ENCODE measurements around the gene SYNPO.

The SYNPO gene

DNA sequence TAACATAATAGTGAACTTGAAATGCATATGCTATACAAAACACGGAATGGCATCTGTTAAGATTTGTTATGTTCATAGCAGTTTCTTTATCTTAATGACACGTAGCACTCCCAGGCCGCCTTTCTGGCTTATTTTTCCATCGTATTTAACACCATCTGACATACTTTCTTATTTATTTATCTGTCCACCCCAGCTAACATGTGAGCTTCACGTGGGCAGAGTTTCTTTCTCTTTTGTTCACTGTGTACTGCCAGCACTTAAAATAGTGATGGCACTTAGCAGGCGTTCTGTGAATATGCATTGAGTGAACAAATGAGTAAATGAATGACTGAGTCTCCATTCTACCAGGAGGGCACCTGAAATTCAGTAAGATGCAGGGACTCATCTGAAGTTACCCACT is 29.4 kb upstream of the SYNPO start:
- no peak overlapping the region for H2AK5ac ChIP-seq (ENCODE audit: low read length)
- no peak overlapping the region for H3K4ac ChIP-seq (ENCODE audit: low read depth, low read length)
- H3K27me3 ChIP-seq (ENCODE audit: insufficient read depth, low read length) = no peaks in the 10 kb centered on the region
- no peak overlapping the region for H2BK12ac ChIP-seq (ENCODE audit: low read length)
- H3K14ac ChIP-seq (ENCODE audit: low read length) = no peak overlapping the region
- H3K9ac ChIP-seq (ENCODE audit: low read length) = no peak overlapping the region
- H3K79me1 ChIP-seq (ENCODE audit: low read length) = no peaks in the 10 kb centered on the region
- WGBS (ENCODE audit: extremely low coverage, insufficient coverage, insufficient read length) = no CpG with 5 or more reads among the region's 6 CpGs
- no peak overlapping the region for H3K23ac ChIP-seq (ENCODE audit: low read length)
- H3K4me3 ChIP-seq (ENCODE audit: low read depth, low read length) = no peak overlapping the region
- H3K79me2 ChIP-seq (ENCODE audit: control insufficient read depth, insufficient read depth, low read length, poor library complexity) = peaks cover 2% of the 10 kb centered on the region
- no peaks in the 10 kb centered on the region for H3K36me3 ChIP-seq (ENCODE audit: control insufficient read depth in 1 of 2, insufficient read depth in 2 of 2, low read length in 2 of 2)
- H3K18ac ChIP-seq (ENCODE audit: low read length) = no peak overlapping the region
- H3K27ac ChIP-seq (ENCODE audit: low read depth, low read length) = no peak overlapping the region
- no peak overlapping the region for H3K4me2 ChIP-seq (ENCODE audit: low read length)
- H3K4me1 ChIP-seq (ENCODE audit: control insufficient read depth in 1 of 2, insufficient read depth in 2 of 2, low read length in 2 of 2) = peaks cover 0 to 2% of the 10 kb centered on the region in 2 experiments
- no peak overlapping the region for H2BK5ac ChIP-seq (ENCODE audit: low read depth, low read length, poor library complexity)
- no peak overlapping the region for H4K12ac ChIP-seq (ENCODE audit: low read depth, low read length)
- no peak overlapping the region for H2BK120ac ChIP-seq (ENCODE audit: insufficient read depth, low read length, poor library complexity)
- no peak overlapping the region for H2AFZ ChIP-seq (ENCODE audit: insufficient read depth, low read length, poor library complexity)
- no peak overlapping the region for H4K8ac ChIP-seq (ENCODE audit: low read depth, low read length)
- no peak overlapping the region for H4K91ac ChIP-seq (ENCODE audit: low read depth, low read length)
- no peak for DNase-seq
- H3K9me3 ChIP-seq (ENCODE audit: insufficient read depth, low read depth, low read length) = no peaks in the 10 kb centered on the region

DNA sequence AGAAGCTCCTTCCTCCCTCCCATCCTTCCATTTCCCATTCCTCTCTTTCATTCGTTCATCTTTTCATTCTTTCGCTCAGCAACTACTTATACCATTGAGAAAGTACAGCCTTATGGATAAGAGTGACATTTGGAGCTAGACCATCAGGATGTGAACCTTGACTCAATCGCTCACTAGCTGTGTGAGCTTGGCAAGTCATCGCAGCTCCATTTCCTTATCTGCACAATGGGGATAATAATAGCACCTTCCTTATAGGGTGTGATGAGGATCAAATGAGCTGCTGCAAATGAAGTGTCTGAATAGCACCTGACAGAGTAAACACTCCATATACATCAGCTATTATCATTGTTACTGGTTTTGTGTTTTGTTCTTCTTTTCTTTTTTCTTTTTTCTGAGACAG is 28.1 kb upstream of the SYNPO start:
- Histone ChIP-seq H3K4me3 (ENCODE audit: low read depth, low read length) (no peak overlapping the region), H3K4ac (ENCODE audit: low read depth, low read length) (no peak overlapping the region), H3K18ac (ENCODE audit: low read length) (no peak overlapping the region), H3K9ac (ENCODE audit: low read length) (no peak overlapping the region), H2AK5ac (ENCODE audit: low read length) (no peak overlapping the region), H3K79me1 (ENCODE audit: low read length) (no peaks in the 10 kb centered on the region), H3K27me3 (ENCODE audit: insufficient read depth, low read length) (no peaks in the 10 kb centered on the region), H3K79me2 (ENCODE audit: control insufficient read depth, insufficient read depth, low read length, poor library complexity) (peaks cover 2% of the 10 kb centered on the region), H3K4me2 (ENCODE audit: low read length) (no peak overlapping the region), H3K23ac (ENCODE audit: low read length) (no peak overlapping the region), H4K91ac (ENCODE audit: low read depth, low read length) (no peak overlapping the region), H3K9me3 (ENCODE audit: insufficient read depth, low read depth, low read length) (no peaks in the 10 kb centered on the region), H4K8ac (ENCODE audit: low read depth, low read length) (no peak overlapping the region), H2BK12ac (ENCODE audit: low read length) (no peak overlapping the region), H3K14ac (ENCODE audit: low read length) (no peak overlapping the region), H2AFZ (ENCODE audit: insufficient read depth, low read length, poor library complexity) (no peak overlapping the region), H4K12ac (ENCODE audit: low read depth, low read length) (no peak overlapping the region), H3K36me3 (ENCODE audit: control insufficient read depth in 1 of 2, insufficient read depth in 2 of 2, low read length in 2 of 2) (no peaks in the 10 kb centered on the region), H2BK120ac (ENCODE audit: insufficient read depth, low read length, poor library complexity) (no peak overlapping the region), H3K27ac (ENCODE audit: low read depth, low read length) (no peak overlapping the region), H3K4me1 (ENCODE audit: control insufficient read depth in 1 of 2, insufficient read depth in 2 of 2, low read length in 2 of 2) (peaks cover 0 to 2% of the 10 kb centered on the region in 2 experiments), H2BK5ac (ENCODE audit: low read depth, low read length, poor library complexity) (no peak overlapping the region)
- DNase-seq = no peak
- WGBS (ENCODE audit: extremely low coverage, insufficient coverage, insufficient read length) = 100% methylated on average over 2 of the region's 4 CpGs

DNA sequence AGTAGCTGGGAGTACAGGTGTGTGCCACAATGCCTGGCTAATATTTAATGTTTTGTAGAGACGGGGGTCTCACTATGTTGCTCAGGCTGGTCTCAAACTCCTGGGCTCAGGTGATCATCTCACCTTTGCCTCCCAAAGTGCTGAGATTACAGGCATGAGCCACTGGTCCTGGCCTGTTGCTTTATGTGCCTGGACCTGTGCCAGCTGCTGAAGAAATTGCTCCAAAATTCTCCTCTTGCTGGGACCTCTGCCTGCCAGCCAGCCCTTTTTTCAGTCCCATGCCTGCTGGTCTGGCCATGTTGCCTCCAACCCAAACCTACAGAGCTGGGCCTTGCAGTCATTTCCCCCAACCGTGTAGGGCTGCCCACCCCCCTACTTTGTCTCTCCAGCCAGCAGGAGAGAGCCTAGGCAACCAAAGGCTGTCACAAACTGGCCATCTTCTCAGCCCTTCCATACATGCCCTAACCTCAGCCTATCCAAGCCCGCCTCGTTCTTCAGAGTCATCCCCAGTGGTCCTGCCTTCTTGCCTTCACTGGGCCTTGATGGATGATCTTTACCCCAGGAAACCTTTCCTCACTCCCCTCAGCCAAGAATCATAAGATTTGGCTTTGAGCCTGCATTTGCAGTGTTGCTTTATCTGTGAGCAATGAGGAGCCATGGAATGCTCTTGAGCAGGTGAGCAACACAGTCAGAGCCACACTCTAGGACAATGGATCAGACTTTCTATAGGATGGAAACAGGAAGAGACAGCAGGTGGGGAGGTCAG is 27.4 kb upstream of the SYNPO start:
- no peak overlapping the region for H2BK5ac ChIP-seq (ENCODE audit: low read depth, low read length, poor library complexity)
- H2AK5ac ChIP-seq (ENCODE audit: low read length) = no peak overlapping the region
- H2AFZ ChIP-seq (ENCODE audit: insufficient read depth, low read length, poor library complexity) = no peak overlapping the region
- H3K18ac ChIP-seq (ENCODE audit: low read length) = no peak overlapping the region
- no peak overlapping the region for H3K23ac ChIP-seq (ENCODE audit: low read length)
- no peak for DNase-seq
- H3K4me3 ChIP-seq (ENCODE audit: low read depth, low read length) = no peak overlapping the region
- peaks cover 0 to 2% of the 10 kb centered on the region in 2 experiments for H3K4me1 ChIP-seq (ENCODE audit: control insufficient read depth in 1 of 2, insufficient read depth in 2 of 2, low read length in 2 of 2)
- H3K79me2 ChIP-seq (ENCODE audit: control insufficient read depth, insufficient read depth, low read length, poor library complexity) = peaks cover 2% of the 10 kb centered on the region
- no peaks in the 10 kb centered on the region for H3K9me3 ChIP-seq (ENCODE audit: insufficient read depth, low read depth, low read length)
- H2BK12ac ChIP-seq (ENCODE audit: low read length) = no peak overlapping the region
- no peak overlapping the region for H3K27ac ChIP-seq (ENCODE audit: low read depth, low read length)
- no peak overlapping the region for H4K91ac ChIP-seq (ENCODE audit: low read depth, low read length)
- H3K4me2 ChIP-seq (ENCODE audit: low read length) = no peak overlapping the region
- no peak overlapping the region for H3K9ac ChIP-seq (ENCODE audit: low read length)
- H3K79me1 ChIP-seq (ENCODE audit: low read length) = no peaks in the 10 kb centered on the region
- WGBS (ENCODE audit: extremely low coverage, insufficient coverage, insufficient read length) = no CpG with 5 or more reads among the region's 4 CpGs
- H2BK120ac ChIP-seq (ENCODE audit: insufficient read depth, low read length, poor library complexity) = no peak overlapping the region
- no peak overlapping the region for H4K12ac ChIP-seq (ENCODE audit: low read depth, low read length)
- no peak overlapping the region for H3K4ac ChIP-seq (ENCODE audit: low read depth, low read length)
- no peak overlapping the region for H4K8ac ChIP-seq (ENCODE audit: low read depth, low read length)
- H3K36me3 ChIP-seq (ENCODE audit: control insufficient read depth in 1 of 2, insufficient read depth in 2 of 2, low read length in 2 of 2) = no peaks in the 10 kb centered on the region
- H3K14ac ChIP-seq (ENCODE audit: low read length) = no peak overlapping the region
- no peaks in the 10 kb centered on the region for H3K27me3 ChIP-seq (ENCODE audit: insufficient read depth, low read length)

DNA sequence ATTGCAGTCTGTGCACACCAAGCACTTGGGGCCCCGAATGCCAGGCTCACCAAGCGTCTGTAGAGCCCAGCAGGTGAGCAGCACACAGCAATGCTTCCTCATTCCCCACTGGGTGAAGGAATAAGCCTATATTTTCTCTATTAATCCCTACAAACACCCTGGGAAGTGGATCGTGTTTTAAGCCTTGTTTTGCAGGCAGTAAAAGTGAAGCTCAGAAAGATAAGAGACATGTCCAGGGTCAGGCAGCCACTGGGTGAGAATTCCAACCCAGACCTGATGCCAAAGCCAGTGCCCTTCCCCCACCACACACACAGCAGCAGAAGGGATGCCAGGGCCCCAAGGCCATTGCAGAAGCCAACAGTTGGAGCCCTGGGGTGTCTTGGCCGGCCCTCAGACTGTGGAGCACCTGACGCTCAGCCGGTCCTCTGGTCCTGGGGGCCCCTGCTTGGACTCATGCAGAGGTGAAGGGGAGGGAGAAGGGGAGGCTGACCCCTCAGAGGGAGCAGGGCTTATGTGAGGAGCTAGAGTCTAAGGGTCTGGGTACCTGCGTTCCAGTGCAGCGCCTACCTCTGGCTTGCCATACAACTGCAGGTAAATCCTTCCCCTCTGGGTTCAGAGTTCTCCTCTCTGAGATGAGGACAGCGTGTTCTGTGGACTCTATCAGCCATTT is 26.3 kb upstream of the SYNPO start:
- H3K27me3 ChIP-seq (ENCODE audit: insufficient read depth, low read length) = no peaks in the 10 kb centered on the region
- no peaks in the 10 kb centered on the region for H3K36me3 ChIP-seq (ENCODE audit: control insufficient read depth in 1 of 2, insufficient read depth in 2 of 2, low read length in 2 of 2)
- no peak overlapping the region for H2AK5ac ChIP-seq (ENCODE audit: low read length)
- H4K12ac ChIP-seq (ENCODE audit: low read depth, low read length) = no peak overlapping the region
- H3K4ac ChIP-seq (ENCODE audit: low read depth, low read length) = no peak overlapping the region
- peak overlapping the region; percentile 17 for H2AFZ ChIP-seq (ENCODE audit: insufficient read depth, low read length, poor library complexity)
- H3K14ac ChIP-seq (ENCODE audit: low read length) = no peak overlapping the region
- no peak overlapping the region for H3K4me3 ChIP-seq (ENCODE audit: low read depth, low read length)
- H2BK12ac ChIP-seq (ENCODE audit: low read length) = no peak overlapping the region
- peaks cover 0 to 2% of the 10 kb centered on the region in 2 experiments for H3K4me1 ChIP-seq (ENCODE audit: control insufficient read depth in 1 of 2, insufficient read depth in 2 of 2, low read length in 2 of 2)
- H3K18ac ChIP-seq (ENCODE audit: low read length) = no peak overlapping the region
- no peaks in the 10 kb centered on the region for H3K79me1 ChIP-seq (ENCODE audit: low read length)
- H3K4me2 ChIP-seq (ENCODE audit: low read length) = no peak overlapping the region
- H2BK120ac ChIP-seq (ENCODE audit: insufficient read depth, low read length, poor library complexity) = no peak overlapping the region
- H4K91ac ChIP-seq (ENCODE audit: low read depth, low read length) = no peak overlapping the region
- no peak overlapping the region for H2BK5ac ChIP-seq (ENCODE audit: low read depth, low read length, poor library complexity)
- H3K23ac ChIP-seq (ENCODE audit: low read length) = no peak overlapping the region
- H3K79me2 ChIP-seq (ENCODE audit: control insufficient read depth, insufficient read depth, low read length, poor library complexity) = peaks cover 2% of the 10 kb centered on the region
- no peak overlapping the region for H3K27ac ChIP-seq (ENCODE audit: low read depth, low read length)
- H3K9ac ChIP-seq (ENCODE audit: low read length) = no peak overlapping the region
- H4K8ac ChIP-seq (ENCODE audit: low read depth, low read length) = no peak overlapping the region
- DNase-seq = no peak
- WGBS (ENCODE audit: extremely low coverage, insufficient coverage, insufficient read length) = no CpG with 5 or more reads among the region's 9 CpGs
- H3K9me3 ChIP-seq (ENCODE audit: insufficient read depth, low read depth, low read length) = no peaks in the 10 kb centered on the region

Measured in trophoblast cell (in vitro differentiated cells and primary cell).